Subcutaneous abdominal adipose tissue (tissue), 5 donors: ENCODE data around the gene BCL7C.
A peak's percentile ranks its signal among the peaks of the same experiment; 100 is the strongest.
"Not testable (repeated sequence)": the region's sequence is repeated elsewhere in the genome, so short reads cannot be mapped to it uniquely, and the experiment has no call there.

Experiments
- H3K27ac ChIP-seq: one replicate; pipeline ENCODE4 v1.7.0; 2013; ENCODE audit warnings: low read depth, mild to moderate bottlenecking, inconsistent platforms, low read length, moderate library complexity
- H3K27me3 ChIP-seq, 5 donors: one replicate each; pipeline ENCODE4 v1.7.0; 2013; ENCODE audit warnings: low read length in 5 of 5, inconsistent platforms in 1 of 5; ENCODE audit not compliant: control insufficient read depth in 5 of 5, insufficient read depth in 4 of 5
- H3K36me3 ChIP-seq, 5 donors: one replicate each; pipeline ENCODE4 v1.7.0; 2013; ENCODE audit warnings: low read length in 5 of 5; ENCODE audit not compliant: control insufficient read depth in 5 of 5, insufficient read depth in 5 of 5
- H3K4me1 ChIP-seq, 5 donors: one replicate each; pipeline ENCODE4 v1.7.0; 2013; ENCODE audit warnings: low read length in 5 of 5, mild to moderate bottlenecking in 3 of 5, moderate library complexity in 1 of 5; ENCODE audit not compliant: control insufficient read depth in 5 of 5, insufficient read depth in 5 of 5
- H3K4me3 ChIP-seq, 5 donors: one replicate each; pipeline ENCODE4 v1.7.0; 2013; ENCODE audit warnings: low read length in 5 of 5, low read depth in 1 of 5
- H3K9ac ChIP-seq, 5 donors: one replicate each; pipeline ENCODE4 v1.7.0; 2013; ENCODE audit warnings: low read length in 5 of 5, mild to moderate bottlenecking in 4 of 5, moderate library complexity in 3 of 5
- H3K9me3 ChIP-seq, 5 donors: one replicate each; pipeline ENCODE4 v1.7.0; 2013; ENCODE audit warnings: low read length in 5 of 5; ENCODE audit not compliant: control insufficient read depth in 5 of 5
- donor health status: healthy.
- donor health status: healthy.
- donor health status: healthy.
- donor health status: healthy.
- donor health status: healthy.

The BCL7C gene

GRCh38 chr16:30893744-30894539 is at the start of gene BCL7C:
Gene BCL7C, minus strand, starts transcription at chr16:30894077. Its CDS starts 133 bp downstream, at chr16:30893944.
- H3K4me1 ChIP-seq: peaks cover 2 to 48% (median 44%) of the 10 kb centered on the region in 5 donors
- peak within 1 kb of the TSS; percentile 62 to 98 (median 95) for H3K4me3 ChIP-seq
- H3K9ac ChIP-seq: peak within 1 kb of the TSS; percentile 81 to 100 (median 97)
- H3K27me3 ChIP-seq: no peaks in the 10 kb centered on the region
- H3K27ac ChIP-seq: peak within 1 kb of the TSS; percentile 89
- H3K9me3 ChIP-seq: no peaks in the 10 kb centered on the region
- peaks cover 0 to 19% (median 7%) of the 10 kb centered on the region in 5 donors for H3K36me3 ChIP-seq

GRCh38 chr16:30942426-30942806 is 48.5 kb upstream of the BCL7C start:
- Histone ChIP-seq H3K4me3 (no peak overlapping the region), H3K27me3 (no peaks in the 10 kb centered on the region), H3K9me3 (no peaks in the 10 kb centered on the region), H3K27ac (no peak overlapping the region), H3K9ac (peak overlapping the region in 1 of 5 donors; percentile 41), H3K36me3 (peaks cover 3 to 35% (median 19%) of the 10 kb centered on the region in 5 donors), H3K4me1 (peaks cover 2 to 14% (median 6%) of the 10 kb centered on the region in 5 donors)

- Histone ChIP-seq H3K36me3 (peaks cover 3 to 34% (median 17%) of the 10 kb centered on the region in 5 donors), H3K9me3 (no peaks in the 10 kb centered on the region), H3K27me3 (no peaks in the 10 kb centered on the region), H3K27ac (no peak overlapping the region), H3K4me1 (peaks cover 2 to 14% (median 6%) of the 10 kb centered on the region in 5 donors), H3K9ac (peak overlapping the region in 1 of 5 donors; percentile 41), H3K4me3 (peak overlapping the region in 1 of 5 donors; percentile 19)
Observed at GRCh38 chr16:30941600-30942425, 47.9 kb upstream of the BCL7C start.

- not testable (repeated sequence) for H3K9me3 ChIP-seq, H3K9ac ChIP-seq, H3K27me3 ChIP-seq, H3K4me3 ChIP-seq, H3K27ac ChIP-seq
- Histone ChIP-seq H3K4me1 (peaks cover 2 to 18% (median 6%) of the 10 kb centered on the region in 5 donors), H3K36me3 (peaks cover 3 to 32% (median 15%) of the 10 kb centered on the region in 5 donors)
Observed at GRCh38 chr16:30939571-30939970, 45.7 kb upstream of the BCL7C start.

GRCh38 chr16:30937692-30938091 is 43.8 kb upstream of the BCL7C start:
- Histone ChIP-seq H3K9ac (no peak overlapping the region), H3K4me3 (no peak overlapping the region), H3K36me3 (peaks cover 0 to 24% (median 7%) of the 10 kb centered on the region in 5 donors), H3K4me1 (peaks cover 2 to 18% (median 6%) of the 10 kb centered on the region in 5 donors), H3K9me3 (no peaks in the 10 kb centered on the region), H3K27me3 (no peaks in the 10 kb centered on the region), H3K27ac (no peak overlapping the region)

- H3K4me1 ChIP-seq: peaks cover 0 to 10% (median 0%) of the 10 kb centered on the region in 5 donors
- no peak overlapping the region for H3K27ac ChIP-seq
- H3K9ac ChIP-seq: no peak overlapping the region
- no peaks in the 10 kb centered on the region for H3K9me3 ChIP-seq
- H3K36me3 ChIP-seq: peaks cover 7 to 43% (median 25%) of the 10 kb centered on the region in 5 donors
- no peaks in the 10 kb centered on the region for H3K27me3 ChIP-seq
- H3K4me3 ChIP-seq: no peak overlapping the region
Observed at GRCh38 chr16:30934827-30935557, 41.1 kb upstream of the BCL7C start.

- no peak overlapping the region for H3K27ac ChIP-seq
- H3K9ac ChIP-seq: no peak overlapping the region
- no peaks in the 10 kb centered on the region for H3K9me3 ChIP-seq
- no peaks in the 10 kb centered on the region for H3K27me3 ChIP-seq
- H3K36me3 ChIP-seq: peaks cover 7 to 59% (median 29%) of the 10 kb centered on the region in 5 donors
- H3K4me1 ChIP-seq: peaks cover 0 to 4% (median 0%) of the 10 kb centered on the region in 5 donors
- H3K4me3 ChIP-seq: no peak overlapping the region
Observed at GRCh38 chr16:30931068-30931650, 37.3 kb upstream of the BCL7C start.

GRCh38 chr16:30930160-30930571 is 36.3 kb upstream of the BCL7C start:
- no peaks in the 10 kb centered on the region for H3K9me3 ChIP-seq
- H3K36me3 ChIP-seq: peaks cover 7 to 58% (median 28%) of the 10 kb centered on the region in 5 donors
- H3K4me1 ChIP-seq: peaks cover 0 to 3% (median 0%) of the 10 kb centered on the region in 5 donors
- H3K9ac ChIP-seq: no peak overlapping the region
- H3K27ac ChIP-seq: no peak overlapping the region
- H3K27me3 ChIP-seq: no peaks in the 10 kb centered on the region
- no peak overlapping the region for H3K4me3 ChIP-seq

- Histone ChIP-seq H3K9ac (no peak overlapping the region), H3K27ac (no peak overlapping the region), H3K4me3 (no peak overlapping the region), H3K36me3 (peaks cover 7 to 54% (median 28%) of the 10 kb centered on the region in 5 donors), H3K9me3 (no peaks in the 10 kb centered on the region), H3K4me1 (peaks cover 1 to 9% (median 8%) of the 10 kb centered on the region in 5 donors), H3K27me3 (no peaks in the 10 kb centered on the region)
Observed at GRCh38 chr16:30929167-30929566, 35.3 kb upstream of the BCL7C start.
